Measurements from ENCODE around the gene TMEM237.

DNA sequence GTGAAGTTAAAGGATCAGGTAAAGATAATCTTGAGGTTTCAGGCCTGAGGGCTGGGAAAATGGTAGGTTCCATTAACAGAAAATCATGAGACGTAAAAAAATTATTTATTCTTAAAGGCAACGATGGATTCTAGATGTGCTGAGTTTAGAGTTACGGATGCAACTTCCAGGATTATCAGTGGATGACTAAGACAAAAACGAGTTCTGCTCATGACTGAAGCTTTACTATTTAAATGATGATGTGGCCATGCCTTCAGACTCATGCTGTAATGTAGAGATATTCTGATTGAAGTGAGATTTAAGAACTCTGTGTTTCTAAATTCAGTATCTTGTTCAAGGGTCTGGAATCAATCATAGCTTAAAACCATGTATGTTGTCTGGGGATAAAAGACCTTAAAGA is 5.0 kb downstream of the TMEM237 start:
- TF ChIP-seq EZH2 (IDR thresholded peaks at IDR 0.05) (no peak), POLR2AphosphoS5 (IDR thresholded peaks at IDR 0.05; ENCODE audit: borderline replicate concordance, low read depth, low read length) (no peak), FOXP2 (optimal IDR thresholded peaks at IDR 0.05; ENCODE audit: control extremely low read depth, extremely low read length, insufficient read depth) (no peak)

Data from SK-N-MC (cell line).